Hepatocyte (in vitro differentiated cells): ENCODE measurements around the gene DYRK1A.

Source experiments
- EZH2 ChIP-seq: fragments of 200-600 bp; sonication (generic); IDR thresholded peaks from 2 replicates; pipeline ENCODE4 v1.6.1; 2016; ENCODE audit warnings: antibody characterized with exemption, mild to moderate bottlenecking, borderline replicate concordance
- TF ChIP-seq, protein P1 (sequence below): fragments of 200-600 bp; sonication (generic); IDR thresholded peaks from 2 replicates; pipeline ENCODE4 v1.5.1; 2016; ENCODE audit warnings: antibody characterized with exemption, mild to moderate bottlenecking; ENCODE audit not compliant: poor library complexity

DNA sequence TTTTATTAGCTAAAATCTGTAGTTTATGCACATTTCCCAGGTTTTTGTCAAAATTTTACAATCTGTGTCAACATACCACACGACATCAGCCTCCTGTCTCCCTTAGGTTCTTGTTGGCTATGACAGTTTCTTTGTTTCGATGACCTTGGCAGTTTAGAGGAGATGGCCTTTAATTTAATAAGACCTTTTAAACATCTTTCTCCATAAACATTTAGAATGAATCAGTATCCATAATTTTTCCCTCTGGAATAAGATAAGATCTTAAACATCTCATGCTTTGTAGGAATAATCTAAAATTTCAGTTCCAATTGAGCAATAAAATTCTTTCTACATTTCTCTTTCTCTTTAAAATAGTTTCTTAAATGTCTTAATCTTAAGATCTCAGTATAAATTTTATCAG is 28.7 kb upstream of the DYRK1A start:
- TF ChIP-seq, protein P1, sequence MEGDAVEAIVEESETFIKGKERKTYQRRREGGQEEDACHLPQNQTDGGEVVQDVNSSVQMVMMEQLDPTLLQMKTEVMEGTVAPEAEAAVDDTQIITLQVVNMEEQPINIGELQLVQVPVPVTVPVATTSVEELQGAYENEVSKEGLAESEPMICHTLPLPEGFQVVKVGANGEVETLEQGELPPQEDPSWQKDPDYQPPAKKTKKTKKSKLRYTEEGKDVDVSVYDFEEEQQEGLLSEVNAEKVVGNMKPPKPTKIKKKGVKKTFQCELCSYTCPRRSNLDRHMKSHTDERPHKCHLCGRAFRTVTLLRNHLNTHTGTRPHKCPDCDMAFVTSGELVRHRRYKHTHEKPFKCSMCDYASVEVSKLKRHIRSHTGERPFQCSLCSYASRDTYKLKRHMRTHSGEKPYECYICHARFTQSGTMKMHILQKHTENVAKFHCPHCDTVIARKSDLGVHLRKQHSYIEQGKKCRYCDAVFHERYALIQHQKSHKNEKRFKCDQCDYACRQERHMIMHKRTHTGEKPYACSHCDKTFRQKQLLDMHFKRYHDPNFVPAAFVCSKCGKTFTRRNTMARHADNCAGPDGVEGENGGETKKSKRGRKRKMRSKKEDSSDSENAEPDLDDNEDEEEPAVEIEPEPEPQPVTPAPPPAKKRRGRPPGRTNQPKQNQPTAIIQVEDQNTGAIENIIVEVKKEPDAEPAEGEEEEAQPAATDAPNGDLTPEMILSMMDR, result no peak
- TF ChIP-seq EZH2, result no peak
